ENCODE measurements around the gene GRID1. TPM values are rescaled to one million over a fixed set of nuclear protein-coding genes. Genes with fewer than 3 reads are reported as not detected.
"Not testable (repeated sequence)": the region's sequence is repeated elsewhere in the genome, so short reads cannot be mapped to it uniquely, and the experiment has no call there.

GRID1 gene
- total RNA-seq, 4 donors from 2014 or later, result 0.35 to 10.7 (median 1.3) TPM

DNA sequence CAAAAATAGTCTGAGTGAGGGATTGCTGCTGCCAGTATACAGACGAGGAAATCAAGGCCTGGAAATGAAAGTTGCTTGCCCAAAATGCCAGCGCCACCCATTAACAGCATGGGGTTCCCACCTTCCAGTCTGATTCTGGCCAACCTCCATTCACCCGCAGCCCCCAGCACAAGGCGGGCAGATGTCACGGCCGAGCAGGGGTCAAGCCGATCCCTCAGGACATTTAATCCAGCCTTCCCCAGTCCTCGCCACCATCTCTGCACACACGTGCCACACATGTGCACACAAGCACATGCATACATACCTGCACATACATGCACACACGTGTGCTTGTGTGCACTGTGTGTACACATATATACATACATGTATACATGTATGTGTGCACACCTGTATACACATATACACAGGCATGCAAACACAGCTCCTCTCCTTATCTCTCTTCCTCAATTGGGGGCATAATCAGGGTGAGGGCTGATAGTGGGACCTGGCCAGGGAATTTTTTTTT is 122.9 kb downstream of the GRID1 start:
- H3K36me3 ChIP-seq, result no peaks in the 10 kb centered on the region
- no peaks in the 10 kb centered on the region for H3K9me3 ChIP-seq
- H3K4me3 ChIP-seq, result no peak overlapping the region
- no peak overlapping the region for H3K27ac ChIP-seq
- no peaks in the 10 kb centered on the region for H3K27me3 ChIP-seq
- no peaks in the 10 kb centered on the region for H3K4me1 ChIP-seq
- TF ChIP-seq POLR2A (IDR thresholded peaks at IDR 0.05), result no peak
- TF ChIP-seq, protein P1, sequence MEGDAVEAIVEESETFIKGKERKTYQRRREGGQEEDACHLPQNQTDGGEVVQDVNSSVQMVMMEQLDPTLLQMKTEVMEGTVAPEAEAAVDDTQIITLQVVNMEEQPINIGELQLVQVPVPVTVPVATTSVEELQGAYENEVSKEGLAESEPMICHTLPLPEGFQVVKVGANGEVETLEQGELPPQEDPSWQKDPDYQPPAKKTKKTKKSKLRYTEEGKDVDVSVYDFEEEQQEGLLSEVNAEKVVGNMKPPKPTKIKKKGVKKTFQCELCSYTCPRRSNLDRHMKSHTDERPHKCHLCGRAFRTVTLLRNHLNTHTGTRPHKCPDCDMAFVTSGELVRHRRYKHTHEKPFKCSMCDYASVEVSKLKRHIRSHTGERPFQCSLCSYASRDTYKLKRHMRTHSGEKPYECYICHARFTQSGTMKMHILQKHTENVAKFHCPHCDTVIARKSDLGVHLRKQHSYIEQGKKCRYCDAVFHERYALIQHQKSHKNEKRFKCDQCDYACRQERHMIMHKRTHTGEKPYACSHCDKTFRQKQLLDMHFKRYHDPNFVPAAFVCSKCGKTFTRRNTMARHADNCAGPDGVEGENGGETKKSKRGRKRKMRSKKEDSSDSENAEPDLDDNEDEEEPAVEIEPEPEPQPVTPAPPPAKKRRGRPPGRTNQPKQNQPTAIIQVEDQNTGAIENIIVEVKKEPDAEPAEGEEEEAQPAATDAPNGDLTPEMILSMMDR (IDR thresholded peaks at IDR 0.05), result no peak
- DNase-seq, result no peak

DNA sequence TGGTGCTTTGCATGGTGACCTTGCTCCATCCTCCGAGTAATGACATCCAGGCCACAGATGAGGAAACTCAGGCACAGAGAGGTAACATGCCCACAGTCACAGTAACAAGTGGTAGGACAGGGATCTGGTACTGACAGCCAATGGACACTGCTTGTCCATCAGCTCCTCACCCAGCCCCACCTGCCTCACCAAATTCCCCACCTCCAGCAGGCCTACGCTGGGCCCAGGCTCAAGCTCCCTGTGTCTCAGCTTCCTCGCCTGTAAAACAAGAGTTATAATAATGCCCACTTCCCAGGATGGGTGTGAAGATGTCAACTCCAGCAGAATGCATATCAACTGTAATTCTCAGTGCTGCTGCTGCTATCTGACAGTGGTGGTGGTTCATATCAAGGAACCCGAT is 123.8 kb downstream of the GRID1 start:
- no peak overlapping the region for H3K27ac ChIP-seq
- H3K9me3 ChIP-seq, result peaks cover 0 to 3% (median 0%) of the 10 kb centered on the region in 4 donors
- TF ChIP-seq POLR2A (IDR thresholded peaks at IDR 0.05), result no peak
- TF ChIP-seq, protein P1 (IDR thresholded peaks at IDR 0.05), result no peak
- H3K4me1 ChIP-seq, result no peaks in the 10 kb centered on the region
- H3K27me3 ChIP-seq, result no peaks in the 10 kb centered on the region
- no peak overlapping the region for H3K4me3 ChIP-seq
- H3K36me3 ChIP-seq, result no peaks in the 10 kb centered on the region
- DNase-seq, result no peak

DNA sequence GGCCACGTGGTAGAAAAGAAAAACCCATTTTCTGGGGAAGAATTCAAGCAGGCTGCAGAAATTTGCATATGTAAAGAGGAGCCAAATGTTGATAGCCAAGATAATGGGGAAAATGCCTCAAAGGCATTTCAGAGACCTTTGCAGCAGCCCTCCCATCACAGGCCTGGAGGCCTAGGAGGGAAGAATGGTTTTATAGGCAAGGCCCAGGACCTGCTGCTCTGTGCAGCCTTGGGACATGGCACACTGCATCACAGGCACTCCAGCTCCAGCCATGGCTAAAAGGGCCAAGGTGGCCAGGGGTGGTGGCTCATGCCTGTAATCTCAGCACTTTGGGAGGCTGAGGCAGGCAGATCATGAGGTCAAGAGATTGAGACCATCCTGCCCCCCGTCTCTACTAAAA is 128.5 kb downstream of the GRID1 start:
- not testable (repeated sequence) for H3K27ac ChIP-seq, H3K9me3 ChIP-seq, DNase-seq, H3K4me3 ChIP-seq, H3K36me3 ChIP-seq, H3K27me3 ChIP-seq, H3K4me1 ChIP-seq

DNA sequence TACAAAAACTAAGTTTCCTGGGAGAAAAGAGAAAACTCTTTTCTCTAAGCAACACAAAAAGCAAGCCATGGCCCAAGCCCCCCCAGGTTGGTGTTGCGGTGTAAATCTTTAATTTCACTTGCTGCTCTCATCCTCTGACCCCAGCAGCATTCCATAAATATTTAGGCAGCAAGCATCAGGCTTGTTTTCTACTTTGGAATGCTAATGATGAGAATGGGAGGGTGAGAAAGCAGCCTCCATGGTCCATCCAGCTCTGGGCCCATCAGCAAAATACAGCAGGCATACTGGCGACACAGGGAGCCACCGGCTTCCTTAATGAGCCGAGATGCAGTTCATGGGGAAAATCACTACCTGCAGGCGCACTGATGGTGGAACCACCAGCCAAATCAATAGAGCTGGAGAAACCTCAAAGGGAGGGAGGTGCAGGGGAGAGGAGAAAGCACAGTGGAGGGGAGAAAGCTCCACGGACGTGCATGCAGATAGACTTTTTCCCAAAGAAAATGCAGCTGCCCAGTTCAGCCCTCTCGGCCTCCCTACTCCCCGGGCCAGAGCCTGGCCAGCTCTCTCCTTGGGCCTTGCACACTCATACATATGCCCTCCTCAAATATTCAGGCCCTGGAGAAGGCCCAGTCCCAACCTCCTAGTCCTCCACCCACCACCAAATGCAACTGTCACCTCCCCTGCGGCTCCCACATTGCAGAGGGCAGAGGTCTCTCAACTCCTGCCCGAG is 131.9 kb downstream of the GRID1 start:
- Histone ChIP-seq H3K4me3 (no peak overlapping the region), H3K27ac (no peak overlapping the region), H3K36me3 (no peaks in the 10 kb centered on the region), H3K9me3 (peaks cover 0 to 3% (median 0%) of the 10 kb centered on the region in 4 donors), H3K27me3 (no peaks in the 10 kb centered on the region), H3K4me1 (no peaks in the 10 kb centered on the region)
- no peak for TF ChIP-seq POLR2A (IDR thresholded peaks at IDR 0.05)
- TF ChIP-seq, protein P1 (IDR thresholded peaks at IDR 0.05), result no peak
- DNase-seq, result no peak

DNA sequence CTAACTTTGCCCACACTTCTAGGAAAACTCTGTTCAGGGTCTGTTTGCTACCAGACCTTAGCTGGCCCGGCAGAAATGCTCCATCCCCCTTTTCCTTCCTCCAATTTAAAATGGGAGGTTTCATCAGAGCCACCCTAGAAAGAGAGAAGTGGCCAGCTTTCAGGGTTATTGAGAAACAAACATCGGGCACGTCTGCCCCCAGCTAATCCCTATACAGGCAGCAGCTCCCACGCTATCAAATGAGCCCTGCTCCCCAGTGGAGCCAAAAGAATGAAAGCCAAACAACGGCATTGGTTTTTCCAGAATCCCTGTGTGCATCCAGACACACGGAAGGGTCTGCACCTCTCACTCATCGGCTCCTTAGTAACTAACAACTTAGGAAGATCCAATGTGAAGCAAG is 132.5 kb downstream of the GRID1 start:
- H3K27me3 ChIP-seq, result no peaks in the 10 kb centered on the region
- H3K27ac ChIP-seq, result no peak overlapping the region
- H3K36me3 ChIP-seq, result no peaks in the 10 kb centered on the region
- no peak for DNase-seq
- H3K4me1 ChIP-seq, result no peaks in the 10 kb centered on the region
- no peak overlapping the region for H3K4me3 ChIP-seq
- H3K9me3 ChIP-seq, result peaks cover 0 to 3% (median 0%) of the 10 kb centered on the region in 4 donors
- TF ChIP-seq POLR2A (IDR thresholded peaks at IDR 0.05), result no peak
- TF ChIP-seq, protein P1 (IDR thresholded peaks at IDR 0.05), result no peak

DNA sequence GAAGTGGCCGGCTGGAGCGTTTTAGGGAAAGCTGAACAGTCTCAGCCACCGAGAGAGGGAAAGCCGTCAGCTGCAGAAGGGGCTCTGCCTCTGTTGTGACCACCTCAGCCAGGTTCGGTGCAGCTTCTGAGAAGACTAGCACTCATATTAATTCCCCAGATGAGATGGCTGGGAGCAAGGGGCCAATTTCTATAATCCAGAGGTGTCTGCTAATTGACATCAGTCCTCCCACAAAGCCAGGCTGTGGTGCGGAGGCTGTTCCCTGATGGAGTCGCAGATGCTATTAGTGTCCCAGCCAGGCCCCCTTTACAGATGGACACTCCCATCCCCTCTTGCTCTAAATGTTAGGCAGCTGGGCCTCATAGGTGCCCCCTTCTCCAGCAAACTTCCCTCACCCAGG is 133.5 kb downstream of the GRID1 start:
- Histone ChIP-seq H3K4me1 (no peaks in the 10 kb centered on the region), H3K27me3 (no peaks in the 10 kb centered on the region), H3K27ac (no peak overlapping the region), H3K4me3 (no peak overlapping the region), H3K36me3 (no peaks in the 10 kb centered on the region), H3K9me3 (peaks cover 0 to 2% (median 0%) of the 10 kb centered on the region in 4 donors)
- DNase-seq, result no peak
- TF ChIP-seq POLR2A (IDR thresholded peaks at IDR 0.05), result no peak
- TF ChIP-seq, protein P1 (IDR thresholded peaks at IDR 0.05), result no peak

Data from Peyer's patch (tissue), 4 donors.